ENCODE results near the gene SNAP23.

The SNAP23 gene

GRCh38 chr15:42461261-42461660 is 34.2 kb upstream of the SNAP23 start:
- TF ChIP-seq SIN3A (IDR thresholded peaks at IDR 0.05; ENCODE audit: borderline replicate concordance, insufficient read depth, low read length): no peak
- TF ChIP-seq POLR2AphosphoS5 (IDR thresholded peaks at IDR 0.05; ENCODE audit: low read depth, low read length): no peak
- no peak for TF ChIP-seq FOXP2 (optimal IDR thresholded peaks at IDR 0.05; ENCODE audit: borderline replicate concordance, extremely low read depth, extremely low read length, insufficient read depth)
- TF ChIP-seq, protein P1, sequence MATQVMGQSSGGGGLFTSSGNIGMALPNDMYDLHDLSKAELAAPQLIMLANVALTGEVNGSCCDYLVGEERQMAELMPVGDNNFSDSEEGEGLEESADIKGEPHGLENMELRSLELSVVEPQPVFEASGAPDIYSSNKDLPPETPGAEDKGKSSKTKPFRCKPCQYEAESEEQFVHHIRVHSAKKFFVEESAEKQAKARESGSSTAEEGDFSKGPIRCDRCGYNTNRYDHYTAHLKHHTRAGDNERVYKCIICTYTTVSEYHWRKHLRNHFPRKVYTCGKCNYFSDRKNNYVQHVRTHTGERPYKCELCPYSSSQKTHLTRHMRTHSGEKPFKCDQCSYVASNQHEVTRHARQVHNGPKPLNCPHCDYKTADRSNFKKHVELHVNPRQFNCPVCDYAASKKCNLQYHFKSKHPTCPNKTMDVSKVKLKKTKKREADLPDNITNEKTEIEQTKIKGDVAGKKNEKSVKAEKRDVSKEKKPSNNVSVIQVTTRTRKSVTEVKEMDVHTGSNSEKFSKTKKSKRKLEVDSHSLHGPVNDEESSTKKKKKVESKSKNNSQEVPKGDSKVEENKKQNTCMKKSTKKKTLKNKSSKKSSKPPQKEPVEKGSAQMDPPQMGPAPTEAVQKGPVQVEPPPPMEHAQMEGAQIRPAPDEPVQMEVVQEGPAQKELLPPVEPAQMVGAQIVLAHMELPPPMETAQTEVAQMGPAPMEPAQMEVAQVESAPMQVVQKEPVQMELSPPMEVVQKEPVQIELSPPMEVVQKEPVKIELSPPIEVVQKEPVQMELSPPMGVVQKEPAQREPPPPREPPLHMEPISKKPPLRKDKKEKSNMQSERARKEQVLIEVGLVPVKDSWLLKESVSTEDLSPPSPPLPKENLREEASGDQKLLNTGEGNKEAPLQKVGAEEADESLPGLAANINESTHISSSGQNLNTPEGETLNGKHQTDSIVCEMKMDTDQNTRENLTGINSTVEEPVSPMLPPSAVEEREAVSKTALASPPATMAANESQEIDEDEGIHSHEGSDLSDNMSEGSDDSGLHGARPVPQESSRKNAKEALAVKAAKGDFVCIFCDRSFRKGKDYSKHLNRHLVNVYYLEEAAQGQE (IDR thresholded peaks at IDR 0.05; ENCODE audit: insufficient read depth in 1 of 2, low read depth in 2 of 2, low read length in 2 of 2): no peak
- no peak for TF ChIP-seq TAF1 (IDR thresholded peaks at IDR 0.05; ENCODE audit: borderline replicate concordance, insufficient read depth, low read length)

GRCh38 chr15:42465520-42466259 is 29.7 kb upstream of the SNAP23 start:
- TF ChIP-seq, protein P1 (IDR thresholded peaks at IDR 0.05; ENCODE audit: insufficient read depth in 1 of 2, low read depth in 2 of 2, low read length in 2 of 2): no peak
- no peak for TF ChIP-seq TAF1 (IDR thresholded peaks at IDR 0.05; ENCODE audit: borderline replicate concordance, insufficient read depth, low read length)
- TF ChIP-seq SIN3A (IDR thresholded peaks at IDR 0.05; ENCODE audit: borderline replicate concordance, insufficient read depth, low read length): no peak
- TF ChIP-seq POLR2AphosphoS5 (IDR thresholded peaks at IDR 0.05; ENCODE audit: low read depth, low read length): no peak
- no peak for TF ChIP-seq FOXP2 (optimal IDR thresholded peaks at IDR 0.05; ENCODE audit: borderline replicate concordance, extremely low read depth, extremely low read length, insufficient read depth)

DNA sequence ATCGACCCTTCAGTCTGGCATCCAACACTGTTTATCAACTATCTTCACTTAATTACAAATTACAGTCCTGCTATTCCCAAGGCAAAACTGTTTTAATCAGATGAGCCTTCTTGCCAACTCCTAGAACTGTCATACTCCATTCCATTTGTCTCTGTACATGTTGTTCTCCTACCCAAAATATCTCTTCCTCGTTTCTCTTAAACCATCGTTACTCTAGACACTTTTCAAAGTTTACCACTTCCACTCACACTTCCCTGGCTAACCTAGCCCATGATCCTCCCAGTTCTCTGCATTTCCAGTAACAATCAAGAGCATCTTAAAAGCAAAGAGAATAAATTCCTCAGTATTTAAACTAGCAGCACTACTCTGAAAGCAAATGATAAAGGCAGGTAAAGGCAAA is 24.4 kb upstream of the SNAP23 start:
- TF ChIP-seq, protein P1 (IDR thresholded peaks at IDR 0.05; ENCODE audit: insufficient read depth in 1 of 2, low read depth in 2 of 2, low read length in 2 of 2): no peak
- TF ChIP-seq TAF1 (IDR thresholded peaks at IDR 0.05; ENCODE audit: borderline replicate concordance, insufficient read depth, low read length): no peak
- TF ChIP-seq SIN3A (IDR thresholded peaks at IDR 0.05; ENCODE audit: borderline replicate concordance, insufficient read depth, low read length): no peak
- no peak for TF ChIP-seq POLR2AphosphoS5 (IDR thresholded peaks at IDR 0.05; ENCODE audit: low read depth, low read length)
- TF ChIP-seq FOXP2 (optimal IDR thresholded peaks at IDR 0.05; ENCODE audit: borderline replicate concordance, extremely low read depth, extremely low read length, insufficient read depth): no peak

- TF ChIP-seq TAF1 (IDR thresholded peaks at IDR 0.05; ENCODE audit: borderline replicate concordance, insufficient read depth, low read length): no peak
- TF ChIP-seq SIN3A (IDR thresholded peaks at IDR 0.05; ENCODE audit: borderline replicate concordance, insufficient read depth, low read length): no peak
- TF ChIP-seq FOXP2 (optimal IDR thresholded peaks at IDR 0.05; ENCODE audit: borderline replicate concordance, extremely low read depth, extremely low read length, insufficient read depth): no peak
- TF ChIP-seq, protein P1 (IDR thresholded peaks at IDR 0.05; ENCODE audit: insufficient read depth in 1 of 2, low read depth in 2 of 2, low read length in 2 of 2): no peak
- TF ChIP-seq POLR2AphosphoS5 (IDR thresholded peaks at IDR 0.05; ENCODE audit: low read depth, low read length): no peak
Measured at GRCh38 chr15:42474827-42475226, 20.6 kb upstream of the SNAP23 start.
